Esophagus (tissue), 2 donors: ENCODE data around the gene SPEG. TPM values are rescaled to one million over a fixed set of nuclear protein-coding genes. Genes with fewer than 3 reads are reported as not detected.

Experiments used
- H3K27ac ChIP-seq, 2 donors: one replicate each; pipeline ENCODE4 v1.5.1; 2013; ENCODE audit warnings: low read depth in 2 of 2, mild to moderate bottlenecking in 2 of 2, inconsistent platforms in 1 of 2, low read length in 1 of 2, moderate library complexity in 1 of 2
- H3K27me3 ChIP-seq, 2 donors: one replicate each; pipeline ENCODE4 v1.6.1; 2013; ENCODE audit warnings: low read length in 2 of 2, control low read depth in 1 of 2, mild to moderate bottlenecking in 1 of 2; ENCODE audit not compliant: insufficient read depth in 2 of 2, control insufficient read depth in 1 of 2
- H3K36me3 ChIP-seq, 2 donors: one replicate each; pipeline ENCODE4 v1.6.1; 2013; ENCODE audit warnings: low read length in 1 of 2; ENCODE audit not compliant: control insufficient read depth in 2 of 2, insufficient read depth in 2 of 2
- H3K4me1 ChIP-seq, 2 donors: one replicate each; pipeline ENCODE4 v1.6.1; 2013; ENCODE audit warnings: low read length in 1 of 2; ENCODE audit not compliant: control insufficient read depth in 2 of 2, insufficient read depth in 2 of 2
- H3K4me3 ChIP-seq, 2 donors: one replicate each; pipeline ENCODE4 v1.5.1; 2013; ENCODE audit warnings: low read length in 2 of 2, mild to moderate bottlenecking in 2 of 2, low read depth in 1 of 2, moderate library complexity in 1 of 2
- H3K9me3 ChIP-seq, 2 donors: one replicate each; pipeline ENCODE4 v1.6.1; 2013; ENCODE audit warnings: mild to moderate bottlenecking in 2 of 2, low read depth in 1 of 2, low read length in 1 of 2, moderate library complexity in 1 of 2; ENCODE audit not compliant: control insufficient read depth in 2 of 2, insufficient read depth in 1 of 2
- WGBS, 2 donors: extraction: QIAGEN DNeasy Blood & Tissue Kit; methylation state at CpG; one replicate each; pipeline ENCODE4 v1.1.7; 2013; 5-methylcytosine and 5-hydroxymethylcytosine counted together
- polyA plus RNA-seq, 2 donors: library from polyadenylated mRNA; stranded (reverse); fragments of 200-250 nt; gene quantifications; one replicate each; pipeline ENCODE4 v1.2.3, GENCODE V29; 2013
- donor health status: healthy with polysubstance abuse.
- donor health status: Bipolar disorder and iron deficiency.

The SPEG gene
- polyA plus RNA-seq, 2 donors, result 22.3 to 37.7 TPM

- H3K27ac ChIP-seq, result peak overlapping the region; percentile 17 to 21
- 86 to 87% methylated on average over 8 of the region's 8 CpGs for WGBS, 2 donors
- no peaks in the 10 kb centered on the region for H3K4me1 ChIP-seq
Observed at GRCh38 chr2:219410390-219410789, 24.3 kb upstream of the SPEG start.

GRCh38 chr2:219414857-219415256 lies 19.8 kb upstream of the SPEG start:
- peaks cover 4 to 5% of the 10 kb centered on the region in 2 donors for H3K4me1 ChIP-seq
- no peak overlapping the region for H3K27ac ChIP-seq
- H3K9me3 ChIP-seq, result peaks cover 0 to 2% of the 10 kb centered on the region in 2 donors
- no peaks in the 10 kb centered on the region for H3K36me3 ChIP-seq
- no peak overlapping the region for H3K4me3 ChIP-seq
- H3K27me3 ChIP-seq, result no peaks in the 10 kb centered on the region
- WGBS, 2 donors, result 70 to 73% methylated on average over 4 of the region's 4 CpGs

More at GRCh38 chr2:219410390-219410789, 24.3 kb upstream of the SPEG start:
- H3K36me3 ChIP-seq, result no peaks in the 10 kb centered on the region
- H3K4me3 ChIP-seq, result no peak overlapping the region
- H3K9me3 ChIP-seq, result peaks cover 0 to 2% of the 10 kb centered on the region in 2 donors
- H3K27me3 ChIP-seq, result no peaks in the 10 kb centered on the region

- H3K27ac ChIP-seq, result peak overlapping the region in 1 of 2 donors; percentile 79
Observed at GRCh38 chr2:219415580-219416234, 18.9 kb upstream of the SPEG start.

GRCh38 chr2:219416235-219416602 lies 18.4 kb upstream of the SPEG start:
- H3K27ac ChIP-seq, result peak overlapping the region in 1 of 2 donors; percentile 52
- no peaks in the 10 kb centered on the region for H3K27me3 ChIP-seq
- no peak overlapping the region for H3K4me3 ChIP-seq
- peaks cover 4 to 5% of the 10 kb centered on the region in 2 donors for H3K4me1 ChIP-seq
- peaks cover 0 to 2% of the 10 kb centered on the region in 2 donors for H3K9me3 ChIP-seq
- no peaks in the 10 kb centered on the region for H3K36me3 ChIP-seq
- WGBS, 2 donors, result 50 to 59% methylated on average over 3 of the region's 3 CpGs

More at GRCh38 chr2:219415580-219416234, 18.9 kb upstream of the SPEG start:
- peaks cover 0 to 2% of the 10 kb centered on the region in 2 donors for H3K9me3 ChIP-seq
- no peak overlapping the region for H3K4me3 ChIP-seq
- peaks cover 4 to 5% of the 10 kb centered on the region in 2 donors for H3K4me1 ChIP-seq
- no peaks in the 10 kb centered on the region for H3K36me3 ChIP-seq
- H3K27me3 ChIP-seq, result no peaks in the 10 kb centered on the region
- 40 to 65% methylated on average over 4 to 5 of the region's 5 CpGs for WGBS, 2 donors

- Histone ChIP-seq H3K4me3 (no peak overlapping the region), H3K27ac (peak overlapping the region; percentile 51 to 82), H3K36me3 (no peaks in the 10 kb centered on the region), H3K4me1 (peaks cover 4 to 5% of the 10 kb centered on the region in 2 donors), H3K27me3 (no peaks in the 10 kb centered on the region), H3K9me3 (peaks cover 0 to 2% of the 10 kb centered on the region in 2 donors)
- WGBS, 2 donors, result 62 to 81% methylated on average over 4 of the region's 4 CpGs
Observed at GRCh38 chr2:219416938-219417337, 17.7 kb upstream of the SPEG start.

GRCh38 chr2:219417374-219417773 lies 17.3 kb upstream of the SPEG start:
- H3K27ac ChIP-seq, result peak overlapping the region; percentile 51 to 82
- peaks cover 4 to 5% of the 10 kb centered on the region in 2 donors for H3K4me1 ChIP-seq
- no peak overlapping the region for H3K4me3 ChIP-seq
- H3K36me3 ChIP-seq, result no peaks in the 10 kb centered on the region
- no peaks in the 10 kb centered on the region for H3K27me3 ChIP-seq
- 66% methylated on average over 9 of the region's 9 CpGs for WGBS, 2 donors
- peaks cover 0 to under 1% of the 10 kb centered on the region in 2 donors for H3K9me3 ChIP-seq

- H3K36me3 ChIP-seq, result no peaks in the 10 kb centered on the region
- 11 to 12% methylated on average over 77 to 98 of the region's 98 CpGs for WGBS, 2 donors
- H3K4me3 ChIP-seq, result peak within 1 kb of the TSS; percentile 39 to 40
- peaks cover 4 to 5% of the 10 kb centered on the region in 2 donors for H3K4me1 ChIP-seq
- no peaks in the 10 kb centered on the region for H3K27me3 ChIP-seq
- no peaks in the 10 kb centered on the region for H3K9me3 ChIP-seq
- peak within 1 kb of the TSS; percentile 66 to 82 for H3K27ac ChIP-seq
Observed at GRCh38 chr2:219418155-219419011, 16.3 kb upstream of the SPEG start, which contains the start of gene DES. Gene DES, plus strand, starts transcription at chr2:219418377. Its CDS starts 86 bp downstream, at chr2:219418463.

- Histone ChIP-seq H3K27ac (peak overlapping the region; percentile 66 to 80), H3K4me1 (peaks cover 4 to 5% of the 10 kb centered on the region in 2 donors), H3K27me3 (no peaks in the 10 kb centered on the region), H3K9me3 (no peaks in the 10 kb centered on the region), H3K4me3 (peak overlapping the region; percentile 39 to 40), H3K36me3 (no peaks in the 10 kb centered on the region)
- 42 to 46% methylated on average over 12 of the region's 12 CpGs for WGBS, 2 donors
Observed at GRCh38 chr2:219419012-219419324, 15.7 kb upstream of the SPEG start.

GRCh38 chr2:219419331-219420197 lies 15.1 kb upstream of the SPEG start:
- Histone ChIP-seq H3K36me3 (no peaks in the 10 kb centered on the region), H3K27ac (peak overlapping the region; percentile 66 to 80), H3K9me3 (no peaks in the 10 kb centered on the region), H3K4me3 (peak overlapping the region; percentile 40 to 42), H3K4me1 (peaks cover 4 to 5% of the 10 kb centered on the region in 2 donors), H3K27me3 (no peaks in the 10 kb centered on the region)
- WGBS, 2 donors, result 68 to 70% methylated on average over 8 of the region's 9 CpGs
